Stimulated activated CD4-positive, alpha-beta T cell treated with anti-CD3 and anti-CD28 coated beads, Interleukin-4, amount 100 ng/mL, for 24 hours (primary cell): ENCODE data around the gene NBEA.

Experiments used
- DNase-seq: peaks from one replicate; pipeline ENCODE4 v3.0.0-alpha.2; 2020

Gene NBEA

DNA sequence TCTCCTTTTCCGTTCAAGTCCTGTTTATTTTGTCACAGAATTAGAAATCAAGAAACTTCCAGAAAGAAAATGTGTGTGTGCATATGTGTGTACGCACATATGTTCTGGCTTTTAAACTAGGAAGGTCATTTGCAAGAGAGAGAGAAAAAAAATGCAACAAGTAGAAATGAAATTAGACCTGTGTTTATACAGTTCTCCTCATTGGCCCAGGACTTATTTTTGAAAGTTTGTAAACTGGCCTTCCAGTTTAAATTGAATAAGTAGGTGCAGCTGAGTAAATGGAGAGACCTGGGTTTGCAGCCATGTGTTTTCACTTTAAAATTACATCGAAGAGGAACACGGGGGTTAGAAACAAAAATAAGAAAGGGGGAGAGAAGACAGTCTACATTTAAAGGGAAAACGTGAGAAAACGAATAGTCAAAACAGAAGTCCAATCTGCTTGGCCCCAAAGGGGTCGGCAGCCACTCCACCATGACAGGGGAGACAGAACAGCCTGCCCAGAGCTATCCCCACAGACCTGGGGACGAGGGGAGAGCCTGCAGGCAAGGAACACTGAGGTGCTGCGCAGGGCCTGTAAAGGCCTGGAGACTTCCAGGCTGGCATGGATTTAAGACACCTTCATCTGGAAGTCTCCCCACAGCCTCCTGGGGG lies 751.2 kb downstream of the NBEA start:
- DNase-seq = no peak

DNA sequence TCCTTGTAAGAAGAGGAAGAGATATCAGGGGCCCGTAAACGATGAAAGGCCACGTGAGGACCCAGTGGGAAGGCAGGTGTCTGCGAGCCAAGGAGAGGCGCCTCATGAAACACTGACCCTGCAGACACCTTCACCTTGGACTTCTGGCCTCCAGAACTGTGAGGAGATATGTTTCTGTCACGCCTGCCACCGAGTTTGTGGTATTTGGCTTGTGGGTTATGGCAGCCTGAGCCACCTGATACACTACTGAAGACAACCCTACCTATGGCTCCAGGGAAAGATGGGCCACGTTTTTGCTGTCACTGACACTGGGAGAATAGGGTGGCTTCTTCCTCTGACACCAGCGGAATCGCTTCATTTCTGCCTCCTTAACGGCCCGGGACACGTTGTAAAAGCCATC lies 752.0 kb downstream of the NBEA start:
- no peak for DNase-seq

GRCh38 chr13:35694549-35695447 lies 752.7 kb downstream of the NBEA start:
- no peak for DNase-seq

DNA sequence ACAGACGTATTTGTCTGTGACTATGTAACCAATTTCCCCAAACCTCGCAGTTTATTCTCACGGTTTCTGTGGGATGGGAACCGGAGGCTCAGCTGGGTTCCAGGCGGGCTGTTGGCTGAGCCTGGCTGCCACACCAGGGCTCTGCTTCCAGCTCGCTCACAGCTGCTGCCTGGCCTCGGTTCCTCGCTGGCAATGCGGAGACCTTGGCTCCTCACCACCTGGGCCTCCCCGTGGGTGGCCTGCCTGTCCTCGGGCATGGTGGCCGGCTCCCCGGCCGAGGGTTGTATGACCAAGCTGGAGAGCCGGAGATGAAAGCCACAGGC lies 753.3 kb downstream of the NBEA start:
- no peak for DNase-seq

DNA sequence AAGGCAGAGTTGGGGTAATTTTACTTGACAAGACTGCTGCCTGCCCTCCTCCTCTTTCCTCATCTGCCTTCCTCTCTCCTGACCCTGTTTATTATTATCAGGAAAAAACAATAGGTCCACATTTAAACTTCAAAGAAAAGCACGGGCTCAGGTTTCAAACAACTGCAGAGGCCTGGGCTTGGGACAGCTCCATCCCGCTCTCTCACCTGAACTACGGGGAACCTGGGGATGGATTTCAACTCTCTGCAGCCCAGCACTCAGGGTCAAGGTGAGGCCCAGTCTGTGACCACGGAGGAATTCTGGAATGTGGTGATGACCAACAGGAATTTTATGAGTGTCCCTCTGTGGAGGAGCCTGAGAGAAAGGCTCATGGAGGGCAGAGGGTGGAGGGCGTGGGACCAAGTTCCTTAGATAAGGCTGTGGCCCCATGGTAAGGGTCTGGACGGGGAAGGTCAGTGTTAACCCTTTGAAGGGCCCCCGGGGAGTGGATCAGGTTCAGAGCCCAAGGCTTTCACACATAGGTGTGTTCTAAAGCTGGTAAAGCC lies 755.2 kb downstream of the NBEA start:
- no peak for DNase-seq

GRCh38 chr13:35698911-35699576 lies 757.0 kb downstream of the NBEA start:
- DNase-seq = no peak

- DNase-seq = no peak
These were observed 757.9 kb downstream of the NBEA start for GRCh38 chr13:35699825-35700510.

- no peak for DNase-seq
These were observed 758.6 kb downstream of the NBEA start for GRCh38 chr13:35700671-35701070.

- DNase-seq = no peak
These were observed 760.2 kb downstream of the NBEA start for GRCh38 chr13:35702316-35702715.

DNA sequence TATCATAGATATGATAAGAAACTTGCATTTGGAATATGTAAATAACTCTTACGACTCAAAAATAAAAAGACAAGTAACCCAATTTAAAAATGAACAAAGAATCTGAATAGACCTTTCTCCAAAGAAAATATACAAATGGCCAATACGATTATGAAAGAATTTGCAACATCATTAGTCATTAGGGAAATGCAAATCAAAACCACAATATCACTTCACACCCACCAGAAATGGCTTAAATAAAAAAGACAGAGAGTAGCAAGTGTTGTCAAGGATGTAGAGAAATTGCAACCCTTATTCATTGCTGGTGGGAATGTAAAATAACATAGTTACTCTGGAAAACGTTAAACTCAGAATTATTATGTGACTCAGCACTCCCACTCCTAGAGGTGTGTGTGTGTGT lies 761.0 kb downstream of the NBEA start:
- DNase-seq = no peak

- no peak for DNase-seq
These were observed 762.3 kb downstream of the NBEA start for GRCh38 chr13:35704331-35704730.

DNA sequence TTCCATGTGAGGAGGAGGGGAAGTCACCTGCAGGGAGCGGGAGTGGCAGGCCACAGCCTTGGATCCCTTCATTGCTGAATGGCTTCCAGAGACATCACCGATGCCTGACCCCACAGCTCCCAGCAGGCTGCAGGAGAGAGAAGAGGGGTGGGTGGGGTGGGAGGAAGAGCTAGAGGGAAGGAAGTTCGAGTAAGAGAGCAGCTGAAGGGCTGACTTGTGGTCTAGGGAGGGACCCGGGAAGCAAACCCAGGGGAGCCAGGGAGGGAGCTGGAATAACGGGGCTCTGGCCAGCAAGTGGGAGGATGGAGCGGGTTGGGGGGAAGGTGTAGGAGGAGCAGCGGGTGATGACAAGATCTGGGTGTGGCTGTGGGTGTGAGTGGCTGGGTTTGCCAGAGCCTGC lies 764.2 kb downstream of the NBEA start:
- no peak for DNase-seq

- DNase-seq = no peak
These were observed 764.7 kb downstream of the NBEA start for GRCh38 chr13:35706721-35707120.

DNA sequence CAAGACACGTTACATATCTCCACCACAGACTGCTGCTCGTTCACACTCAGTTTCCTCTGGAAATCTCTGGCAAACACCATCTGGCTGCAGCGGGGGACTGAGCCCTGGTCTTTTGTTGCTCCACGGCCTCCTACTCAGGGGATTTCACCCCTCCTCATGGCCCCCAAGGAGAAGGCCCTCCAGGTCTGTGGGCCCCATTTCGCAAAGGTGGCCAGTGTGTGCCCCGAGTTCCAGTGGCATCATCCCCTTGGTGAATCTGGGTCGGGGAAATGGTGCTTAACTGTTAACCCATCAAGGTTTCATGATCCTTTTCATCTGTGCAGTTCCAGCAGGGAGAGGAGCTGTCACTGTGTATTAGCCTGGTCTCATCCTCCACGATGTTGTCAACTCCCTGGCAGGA lies 769.8 kb downstream of the NBEA start:
- no peak for DNase-seq

DNA sequence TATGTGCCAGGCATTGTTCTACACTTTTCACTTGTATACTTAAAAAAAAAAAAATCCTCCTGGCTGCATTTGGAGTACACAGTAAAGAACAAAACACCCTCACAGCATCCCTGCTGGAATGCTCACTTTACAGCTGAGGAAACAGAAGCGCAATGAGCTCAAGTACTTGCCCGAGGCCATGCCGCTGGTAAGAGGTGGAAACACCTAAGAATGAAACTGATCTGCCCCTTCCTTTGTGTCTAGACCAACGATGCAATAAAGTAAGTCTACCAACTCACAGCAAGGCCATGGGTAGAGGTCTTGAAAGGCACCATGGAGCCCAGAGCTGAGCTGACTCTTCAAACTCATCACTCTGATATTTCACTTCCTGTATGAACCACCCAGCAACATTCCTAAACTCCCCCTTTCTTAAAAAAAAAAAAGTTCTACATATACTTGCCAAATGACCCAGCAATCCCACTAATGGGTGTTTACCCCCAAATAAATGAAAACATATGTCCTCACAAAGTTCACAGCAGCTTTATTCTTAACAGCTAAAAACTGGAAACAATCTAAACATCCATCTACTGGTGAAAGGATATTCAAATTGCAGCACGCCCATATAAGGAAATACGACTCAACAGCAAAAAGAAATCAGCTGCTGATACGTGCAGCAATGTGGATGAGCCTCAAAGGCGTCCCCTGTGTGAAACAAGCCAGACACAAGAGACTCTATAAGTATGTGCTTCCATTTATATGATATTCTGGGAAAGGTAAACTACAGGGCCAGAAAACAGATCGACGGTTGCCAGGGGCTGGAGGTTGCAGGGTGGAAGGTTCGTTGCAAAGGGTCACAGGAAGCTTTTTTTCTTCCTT lies 771.1 kb downstream of the NBEA start:
- no peak for DNase-seq

GRCh38 chr13:35714121-35714520 lies 772.1 kb downstream of the NBEA start:
- DNase-seq = no peak

DNA sequence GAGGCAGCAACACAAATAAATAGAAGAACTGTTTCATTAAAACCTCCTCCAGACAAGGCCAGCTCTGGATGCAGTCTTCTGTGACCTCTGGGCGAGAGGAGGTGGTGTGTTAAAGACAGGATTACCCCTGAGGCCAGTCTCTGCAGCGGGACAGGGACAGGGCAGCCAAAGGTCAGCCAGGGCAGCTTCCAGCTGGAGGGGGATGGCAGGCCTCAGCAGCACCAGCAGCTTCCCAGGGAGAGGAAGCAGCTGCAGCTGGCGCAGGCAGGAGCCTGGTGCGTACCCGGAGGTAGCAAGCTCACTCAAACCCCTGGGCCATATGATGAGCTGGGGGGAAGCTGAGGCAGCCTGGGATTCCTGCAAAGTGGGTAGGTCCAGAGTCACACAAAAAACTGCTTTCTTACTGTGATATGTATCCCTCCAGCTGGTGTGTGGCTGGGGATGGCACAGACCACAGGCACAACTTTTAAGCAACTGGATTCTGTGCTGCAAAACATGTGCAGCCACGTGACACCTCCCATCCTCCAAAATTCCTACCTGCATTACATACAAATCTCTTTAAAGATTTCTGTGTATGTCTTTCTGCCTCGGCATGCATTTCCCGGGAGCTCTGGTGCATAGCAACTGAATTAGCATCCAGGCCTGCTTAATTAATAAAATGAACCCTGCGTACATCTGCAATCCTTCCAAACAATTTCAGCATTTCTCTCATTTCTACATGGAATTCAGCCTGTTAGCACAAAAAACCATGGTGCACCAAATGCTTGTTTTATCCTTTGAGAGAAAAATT lies 772.7 kb downstream of the NBEA start:
- no peak for DNase-seq

DNA sequence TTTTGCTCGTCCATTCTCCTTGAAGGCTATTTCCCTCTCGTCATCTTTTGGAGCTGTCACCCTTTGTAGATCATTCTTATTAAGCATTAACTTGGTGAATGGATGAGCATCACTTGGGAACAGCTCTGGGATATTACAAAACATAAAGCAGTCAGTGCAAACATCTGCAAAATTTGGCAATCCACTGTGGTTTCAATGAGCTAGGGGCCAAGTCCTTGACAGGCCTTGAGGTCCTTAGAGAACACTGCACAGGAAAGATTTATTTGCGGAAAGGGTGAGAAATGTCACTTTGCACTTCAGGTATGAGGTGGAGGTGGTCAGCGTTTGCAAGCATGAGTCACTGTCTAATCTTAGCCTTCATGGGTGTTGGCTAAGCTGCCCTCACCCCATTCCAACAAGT lies 774.1 kb downstream of the NBEA start:
- DNase-seq = no peak

DNA sequence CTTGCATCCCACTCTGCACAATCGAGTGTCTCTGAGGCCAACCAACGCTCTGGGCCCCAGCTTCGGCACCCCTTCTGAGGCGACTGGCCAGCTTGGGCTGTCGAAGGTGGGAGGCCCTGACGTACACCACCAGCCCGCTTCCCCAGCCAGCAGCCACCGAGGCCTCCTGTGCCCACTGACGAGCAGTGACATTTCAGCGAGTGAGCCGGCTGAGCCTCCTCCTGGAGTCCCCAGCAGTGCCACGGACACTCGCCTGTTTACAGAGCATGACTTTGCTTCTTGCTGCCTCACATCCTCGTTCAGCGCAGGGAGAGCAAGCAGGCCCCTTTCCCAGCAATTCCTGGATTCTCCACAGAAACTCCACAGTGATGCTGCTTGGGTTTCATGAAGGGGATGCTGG lies 774.7 kb downstream of the NBEA start:
- no peak for DNase-seq

DNA sequence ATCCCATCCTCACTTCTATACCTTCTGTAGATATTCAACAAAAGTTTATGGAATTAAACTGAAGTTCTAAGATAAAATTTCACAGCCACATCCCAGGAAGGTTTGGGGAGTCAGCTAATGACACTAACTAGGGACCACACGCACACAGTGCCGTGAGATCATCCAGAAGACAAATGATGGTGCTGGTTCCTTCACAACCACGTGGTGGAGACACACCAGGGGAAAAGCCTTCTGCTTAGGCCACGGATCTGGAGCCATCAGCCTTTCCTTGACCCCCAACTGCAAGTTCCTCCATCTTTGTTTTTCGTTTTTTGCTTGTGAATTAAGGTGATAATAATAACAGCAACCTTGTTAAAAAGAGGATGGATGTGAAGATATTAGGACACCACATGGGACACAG lies 776.0 kb downstream of the NBEA start:
- no peak for DNase-seq

GRCh38 chr13:35720290-35720689 lies 778.2 kb downstream of the NBEA start:
- DNase-seq = no peak
